HL-60/S4 treated with phorbol 12-myristate 13-acetate at 8.2 ng/mL for 4 days and 3 days (cell line): ENCODE data around the gene PARD3B.

Experiments used
- in situ Hi-C: fragments of 300-500 bp; cut with MboI; formaldehyde crosslinking; loops from 2 replicates; pipeline ENCODE4 v1.15.0; 2022; ENCODE audit warnings: low sequenced_read_pairs

PARD3B gene

DNA sequence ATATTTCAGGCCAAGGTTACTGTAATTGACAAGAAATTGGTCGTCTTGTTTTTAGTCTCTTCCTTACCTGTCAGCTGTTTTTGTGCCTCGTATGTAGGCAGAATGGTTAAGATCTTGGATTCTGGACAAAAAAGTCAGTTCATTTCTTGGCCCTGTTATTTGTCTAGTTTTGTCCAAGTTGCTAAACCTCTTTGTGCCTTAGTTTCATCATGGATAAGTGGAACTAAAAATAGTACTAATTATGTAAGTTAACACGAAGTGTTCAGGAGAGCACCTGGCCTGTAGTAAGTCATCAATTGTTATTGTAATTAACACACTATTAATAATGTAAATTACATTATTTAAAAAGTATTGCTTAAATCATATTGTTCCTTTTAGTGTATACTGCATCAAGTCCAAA lies 148.0 kb downstream of the PARD3B start:
- in situ Hi-C loops: no loop called here

DNA sequence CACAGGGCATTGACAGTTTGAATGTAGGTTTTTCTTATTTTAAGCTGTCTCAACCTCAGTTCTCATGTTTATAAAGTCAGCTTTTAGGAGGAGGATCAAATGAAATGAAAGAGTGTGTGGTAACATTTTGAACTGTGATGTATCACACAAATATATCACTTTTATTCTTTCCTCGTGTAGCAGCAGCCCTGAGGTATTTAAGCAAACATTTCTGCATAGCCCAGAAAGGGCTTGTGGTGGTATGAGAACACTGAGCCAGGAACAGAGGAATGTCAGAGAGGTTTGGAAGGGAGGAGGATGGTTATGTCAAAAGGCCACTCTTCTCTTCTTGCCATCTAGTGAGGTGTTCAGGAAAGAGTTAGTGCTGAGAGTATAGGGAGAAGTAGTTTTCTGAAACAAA lies 150.2 kb downstream of the PARD3B start:
- in situ Hi-C loops: no loop called here

DNA sequence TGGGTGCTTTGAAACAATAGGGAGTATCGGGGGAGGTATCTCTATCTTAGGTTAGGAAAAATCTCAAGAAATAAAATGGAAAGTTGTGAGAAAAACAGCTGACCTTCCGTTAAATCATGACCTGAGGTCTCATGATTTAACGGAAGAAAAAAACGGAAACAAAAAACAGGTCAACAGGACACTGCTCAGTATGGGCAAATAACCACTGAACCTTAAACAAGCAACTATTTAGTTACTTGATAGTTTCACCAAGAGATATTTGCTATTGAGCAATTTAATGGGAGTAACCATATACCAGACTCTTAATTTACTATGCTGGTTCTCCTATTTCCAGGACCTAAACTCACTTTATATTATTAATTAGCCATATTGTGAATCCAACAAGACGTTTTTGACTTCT lies 150.8 kb downstream of the PARD3B start:
- in situ Hi-C loops: no loop called here

DNA sequence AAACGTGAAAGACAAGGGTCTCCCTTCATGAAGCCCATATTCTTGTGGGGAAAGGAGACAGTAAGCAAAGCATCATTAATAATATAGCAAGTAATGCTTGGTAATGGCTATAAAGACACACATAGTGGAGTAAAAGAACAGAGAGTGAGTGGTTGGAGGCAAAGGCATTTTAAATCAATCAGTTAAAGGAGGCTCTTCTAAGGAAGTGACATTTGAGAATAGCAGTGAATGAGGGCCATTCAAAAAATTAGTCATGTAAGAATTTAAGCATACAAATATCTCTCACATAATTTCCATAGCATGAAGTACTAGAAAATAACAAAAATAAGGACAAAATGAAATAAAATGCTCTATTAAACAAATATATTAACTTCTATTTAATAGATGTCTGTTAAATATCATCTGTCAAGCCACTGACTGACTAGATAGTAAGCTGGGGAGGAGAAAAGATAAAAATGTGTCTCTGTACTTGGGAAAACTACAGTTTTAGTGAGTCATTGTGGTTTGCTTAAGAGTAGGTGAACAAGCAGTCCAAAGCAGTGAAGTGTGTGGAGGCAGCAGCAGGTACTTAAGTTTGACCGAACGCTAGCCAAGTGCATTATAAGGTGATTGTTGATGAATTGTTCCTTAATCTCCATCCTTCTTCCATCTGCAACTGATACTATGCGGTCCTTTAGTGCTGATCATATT lies 160.1 kb downstream of the PARD3B start:
- in situ Hi-C loops: no loop called here

DNA sequence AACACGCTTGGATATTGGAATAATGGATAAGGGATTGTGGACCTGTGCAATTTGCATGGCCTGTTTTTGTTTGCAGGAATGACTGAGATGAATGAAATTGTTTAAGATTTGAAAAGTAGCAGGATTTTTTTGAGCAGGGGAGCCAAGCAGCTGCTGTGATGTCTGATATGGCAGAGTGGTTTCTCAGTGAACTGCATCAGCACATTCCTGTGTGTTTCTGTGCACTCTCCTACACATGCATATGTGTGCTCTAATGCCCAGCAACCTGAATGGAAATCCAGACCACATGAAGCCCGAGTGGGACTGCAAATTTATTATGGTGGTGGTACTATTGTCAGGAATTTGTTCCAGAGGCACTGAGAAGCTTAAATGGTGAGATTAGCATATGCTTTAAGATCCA lies 161.7 kb downstream of the PARD3B start:
- in situ Hi-C loops: no loop called here

DNA sequence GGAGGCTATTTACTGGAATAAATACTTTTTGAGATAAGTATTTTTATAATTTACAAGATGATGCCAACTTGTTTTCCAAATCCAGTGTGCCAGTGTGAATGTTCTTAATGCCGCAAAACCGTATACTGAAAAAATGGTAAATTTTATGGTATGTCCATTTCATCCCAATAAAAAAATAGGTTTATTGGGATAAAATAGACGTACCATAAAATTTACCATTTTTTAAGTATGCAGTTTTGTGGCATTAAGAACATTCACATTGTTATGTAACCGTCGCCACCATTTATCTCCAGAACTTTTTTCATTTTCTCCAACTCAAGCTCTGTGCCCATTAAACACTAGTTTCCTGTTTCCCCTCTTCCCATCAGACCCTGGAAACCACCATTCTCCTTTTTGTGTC lies 167.9 kb downstream of the PARD3B start:
- in situ Hi-C loops: no loop called here

DNA sequence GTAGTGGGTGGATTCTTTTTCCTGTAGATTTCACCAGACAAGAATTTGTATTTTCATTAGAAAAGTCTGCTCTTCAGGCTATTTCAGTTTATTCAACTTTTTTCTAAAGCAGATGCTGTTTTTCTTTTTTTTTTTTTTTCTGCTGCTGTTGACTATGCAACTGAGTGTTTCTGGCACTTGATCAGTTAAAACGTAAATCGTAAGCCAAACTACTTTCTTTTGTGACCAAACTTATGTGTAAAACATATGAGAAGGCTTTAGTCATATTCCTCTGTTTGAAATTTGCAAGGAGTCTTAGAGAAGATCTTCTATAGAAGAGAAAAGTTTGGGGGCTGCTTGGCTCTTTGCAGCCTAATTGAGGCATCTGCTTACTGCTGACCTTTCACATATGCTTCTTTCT lies 170.1 kb downstream of the PARD3B start:
- in situ Hi-C loops: no loop called here

DNA sequence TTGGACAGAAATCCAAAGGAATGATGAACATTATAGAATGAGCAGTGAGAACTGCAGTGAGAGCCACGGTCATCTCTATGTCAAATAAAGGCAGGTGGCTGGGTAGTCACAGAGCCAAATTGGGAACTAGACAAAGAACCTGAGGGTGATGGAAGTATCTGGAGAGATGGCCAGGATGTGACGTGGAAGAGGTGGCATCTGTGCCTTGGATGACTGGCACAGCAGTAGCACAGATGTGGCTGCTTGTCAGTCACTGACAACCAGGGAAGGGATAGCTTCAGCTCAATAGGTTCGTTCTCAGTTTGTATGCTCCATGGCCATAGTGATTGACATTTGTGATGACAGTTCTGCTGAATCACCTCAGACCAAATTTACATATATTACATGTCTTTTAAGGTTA lies 172.3 kb downstream of the PARD3B start:
- in situ Hi-C loops: no loop called here

DNA sequence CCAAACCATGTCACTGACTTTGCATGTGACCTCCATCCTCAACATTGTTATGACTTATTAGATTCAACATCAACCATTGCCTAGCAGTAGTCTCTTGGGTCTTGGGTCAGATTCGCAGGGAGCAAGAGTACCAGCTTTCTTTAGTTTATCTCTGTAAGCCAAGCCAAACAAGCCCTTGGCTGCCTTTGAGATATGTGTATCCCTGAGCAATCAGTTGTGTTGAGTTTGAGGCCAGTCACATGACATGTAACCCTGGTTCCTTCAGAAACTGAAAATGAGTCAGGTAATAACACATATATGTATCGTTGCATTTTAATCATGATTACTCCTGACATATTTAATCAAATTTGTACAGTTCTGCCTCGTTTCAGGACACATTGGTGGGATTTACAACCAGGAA lies 173.3 kb downstream of the PARD3B start:
- in situ Hi-C loops: no loop called here

GRCh38 chr2:204720874-204721273 lies 175.6 kb downstream of the PARD3B start:
- in situ Hi-C loops: no loop called here

- in situ Hi-C loops: no loop called here
Measured at GRCh38 chr2:204722207-204722606, 176.9 kb downstream of the PARD3B start.

GRCh38 chr2:204722691-204723090 lies 177.4 kb downstream of the PARD3B start:
- in situ Hi-C loops: no loop called here

DNA sequence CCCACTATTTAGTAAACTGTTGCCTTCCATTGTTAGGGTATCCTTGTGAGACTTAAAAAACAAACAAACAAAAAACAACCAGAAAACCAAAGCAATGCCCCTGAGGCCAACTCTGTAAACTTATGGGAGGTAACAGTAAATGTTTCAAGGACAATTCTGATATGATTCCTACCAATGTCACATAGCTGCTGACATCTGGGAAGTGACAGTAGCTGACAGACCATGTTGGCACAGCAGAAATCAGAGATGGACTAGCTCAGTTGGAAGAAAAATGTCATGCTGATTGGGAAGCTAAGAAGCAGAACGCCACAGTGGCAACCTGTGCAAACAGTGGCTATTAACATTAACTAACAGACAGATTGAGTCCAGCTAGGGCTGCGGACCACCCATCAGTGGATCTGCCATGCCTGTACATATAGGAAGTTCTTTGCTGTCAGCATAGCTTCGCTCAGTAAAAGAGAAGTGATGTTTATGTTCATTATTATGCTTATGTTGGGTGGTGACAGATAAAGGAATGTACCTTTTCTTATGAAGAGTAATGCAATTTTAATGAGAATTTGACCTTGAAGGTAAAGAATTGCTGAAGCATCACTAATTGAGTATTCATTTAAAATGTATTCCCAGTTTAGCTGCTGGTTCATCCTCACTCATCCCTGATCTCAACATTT lies 180.6 kb downstream of the PARD3B start:
- in situ Hi-C loops: no loop called here

- in situ Hi-C loops: no loop called here
Measured at GRCh38 chr2:204726831-204727230, 181.6 kb downstream of the PARD3B start.

DNA sequence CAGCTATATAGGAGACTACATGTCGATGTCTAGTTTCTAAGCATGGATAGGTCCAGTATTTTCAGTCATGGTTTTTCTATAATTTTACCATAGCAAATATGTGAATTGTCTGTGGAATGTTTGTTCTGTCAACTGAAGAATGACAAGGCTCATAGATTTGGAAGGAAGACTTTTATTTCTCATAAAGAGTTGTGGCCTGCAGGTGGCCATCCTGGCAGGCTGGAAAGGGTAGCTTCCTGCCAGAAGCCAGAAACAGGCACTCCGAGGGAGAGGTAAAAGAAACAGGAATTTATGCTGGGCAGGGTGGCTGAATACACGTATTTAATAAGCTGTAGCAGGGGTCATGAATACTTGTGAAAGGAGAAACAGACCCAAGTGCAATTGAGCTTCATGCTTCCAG lies 182.1 kb downstream of the PARD3B start:
- in situ Hi-C loops: no loop called here

GRCh38 chr2:204730603-204731002 lies 185.3 kb downstream of the PARD3B start:
- in situ Hi-C loops: no loop called here

DNA sequence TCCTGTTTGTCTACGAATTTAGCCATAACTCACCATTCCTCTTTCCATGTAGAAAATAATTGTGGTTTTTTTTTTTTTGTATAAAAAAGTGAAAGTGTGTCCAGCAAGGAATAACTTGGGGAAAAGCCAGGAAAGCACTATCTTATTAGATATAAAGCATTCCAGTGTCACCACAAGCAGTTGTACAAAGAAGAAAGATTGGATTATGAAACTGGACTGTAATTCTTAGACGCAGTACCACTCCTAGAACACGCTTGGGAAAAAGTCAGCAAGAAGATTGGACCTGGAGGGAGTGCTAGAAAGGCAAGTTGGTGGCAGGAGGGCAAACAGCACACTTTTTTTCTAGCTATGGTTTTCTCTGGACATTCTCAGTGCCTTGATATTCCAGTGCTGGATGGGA lies 186.7 kb downstream of the PARD3B start:
- in situ Hi-C loops: no loop called here

DNA sequence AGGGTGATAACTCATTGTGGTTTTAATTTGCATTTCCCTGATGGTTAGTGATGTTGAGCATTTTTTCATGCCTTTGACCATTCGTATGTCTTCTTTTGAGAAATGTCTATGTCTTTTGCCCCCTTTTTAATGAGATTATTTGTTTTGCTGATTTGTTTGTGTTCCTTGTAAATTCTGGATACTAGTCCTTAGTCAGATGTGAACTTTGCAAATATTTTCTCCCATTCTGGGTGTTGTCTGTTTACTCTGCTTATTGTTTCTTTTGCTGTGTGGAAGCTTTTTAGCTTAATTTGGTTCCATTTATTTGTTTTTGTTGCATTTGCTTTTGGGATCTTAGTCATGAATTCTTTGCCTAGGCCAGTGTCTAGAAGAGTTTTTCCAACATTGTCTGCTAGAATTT lies 192.0 kb downstream of the PARD3B start:
- in situ Hi-C loops: no loop called here

- in situ Hi-C loops: no loop called here
Measured at GRCh38 chr2:204738721-204739120, 193.4 kb downstream of the PARD3B start.

DNA sequence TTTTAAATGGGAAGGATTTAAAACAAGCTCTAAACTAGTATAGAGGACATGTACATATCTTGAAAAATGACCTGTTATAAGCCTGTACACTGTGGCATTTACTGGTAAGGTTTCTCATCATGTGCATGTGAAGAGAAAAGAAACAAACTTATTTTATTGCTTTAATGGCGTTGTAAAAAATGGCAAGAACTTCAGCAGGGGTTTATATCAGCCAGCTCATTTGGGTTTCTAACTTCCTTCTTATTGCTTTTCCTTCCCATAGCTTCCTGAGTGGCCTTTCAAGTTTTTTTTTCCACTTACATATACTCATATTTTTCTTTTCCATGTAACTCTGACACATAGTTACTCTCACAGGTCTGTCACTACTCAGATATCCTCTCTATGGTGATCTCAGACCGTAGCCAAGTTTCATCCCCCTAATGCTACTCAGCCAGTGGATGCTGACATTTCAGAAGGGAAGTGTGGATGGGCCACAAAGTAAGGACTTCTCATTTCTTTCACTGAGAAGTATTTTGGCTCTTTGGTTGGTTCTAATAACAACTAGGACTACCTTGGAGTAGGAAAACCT lies 198.2 kb downstream of the PARD3B start:
- in situ Hi-C loops: no loop called here

DNA sequence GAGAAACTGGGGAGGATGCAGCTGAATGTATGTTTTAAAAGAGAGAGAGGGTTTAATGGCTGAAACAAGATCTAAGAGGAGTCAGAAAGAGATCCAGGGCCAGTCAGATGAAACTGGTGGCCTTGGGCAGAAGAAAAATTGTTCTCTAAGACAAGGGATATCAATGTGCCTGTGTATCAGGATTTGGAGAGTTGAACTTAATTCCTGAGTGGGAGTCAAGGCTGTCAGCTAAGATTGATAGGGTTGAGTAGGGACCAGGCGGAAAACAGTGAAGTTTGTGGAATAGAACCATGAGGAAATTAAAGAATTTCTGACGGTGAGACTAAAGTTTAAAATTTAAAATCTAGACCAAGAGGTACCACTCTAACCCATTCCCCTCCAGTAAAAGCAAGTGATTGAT lies 199.2 kb downstream of the PARD3B start:
- in situ Hi-C loops: no loop called here

- in situ Hi-C loops: no loop called here
Measured at GRCh38 chr2:204748286-204748685, 203.0 kb downstream of the PARD3B start.

DNA sequence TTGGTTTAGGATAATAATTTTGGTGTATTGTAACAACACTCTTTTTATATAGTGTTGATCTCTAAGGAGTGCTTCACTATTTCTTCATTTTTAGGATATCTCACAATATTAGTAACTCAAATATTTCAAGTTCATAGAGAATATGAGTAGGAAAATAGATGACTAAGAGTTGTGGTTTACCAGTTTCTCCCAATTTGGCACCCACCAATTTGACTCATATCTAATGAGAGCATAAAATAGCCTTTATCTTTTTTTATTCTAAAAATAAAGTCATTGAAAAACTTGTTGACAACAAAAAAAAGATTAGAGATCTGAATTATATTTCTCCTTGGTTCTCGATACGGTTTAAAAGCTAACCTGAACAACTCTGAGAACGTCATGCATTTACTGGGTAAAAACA lies 204.0 kb downstream of the PARD3B start:
- in situ Hi-C loops: no loop called here
